HepG2 (cell line): Measurements from ENCODE around the gene GARS1. TPM values are rescaled to one million over a fixed set of nuclear protein-coding genes. Genes with fewer than 3 reads are reported as not detected.

ENCODE experiments used
- ATAC-seq: fragments of 200-7000 bp; cut with Tn5 transposase; 3 replicates; pipeline ENCODE4 v1.9.1; 2020; ENCODE audit warnings: mild to moderate bottlenecking, moderate library complexity
- BruUV-seq: library from RNA; stranded (reverse); fragments of 400-500 nt; replicated peaks from 2 replicates; lab custom pipeline; 2021; lab: Mats Ljungman, UMichigan
- CTCF ChIA-PET: fragments of 300-600 bp; formaldehyde crosslinking; extraction: SDS; loops from one replicate; lab custom pipeline; 2021; ENCODE audit warnings: low total read pairs, inconsistent platforms, low intra/inter-chr PET ratio; lab: Yijun Ruan, JAX
- POLR2A ChIA-PET: fragments of 350-600 bp; sonication (Branson Sonifier 250); formaldehyde crosslinking; loops from one replicate; lab custom pipeline; 2020; ENCODE audit warnings: antibody characterized with exemption, inconsistent platforms; lab: Yijun Ruan, JAX
- DNase-seq: peaks from one replicate; pipeline ENCODE4 v3.0.0-alpha.2; 2015; ENCODE audit warnings: low spot score
- FAIRE-seq: peaks from 3 replicates; lab custom pipeline; 2011; peaks lifted over from hg19 to GRCh38; lab: Jason Lieb, UNC
- H2AFZ ChIP-seq: one replicate; pipeline ENCODE4 v1.6.1; 2011; ENCODE audit warnings: low read length, inconsistent platforms
- H3K27ac ChIP-seq: fragments of 300-600 bp; 3 replicates; pipeline ENCODE4 v1.8.0; 2011; ENCODE audit warnings: mixed run types, mild to moderate bottlenecking, mixed read lengths, low read length, inconsistent platforms; ENCODE audit not compliant: insufficient read depth; ENCODE audit errors: extremely low read length
- H3K27me3 ChIP-seq, 2 experiments: fragments of 200-600 bp in 1 of 2; 2 replicates in 1 of 2; 3 replicates in 1 of 2; pipeline versions ENCODE4 v1.6.0 to v1.8.0; 2011; ENCODE audit warnings: low read length in 2 of 2, mild to moderate bottlenecking in 2 of 2, moderate library complexity in 2 of 2, inconsistent platforms in 1 of 2; ENCODE audit not compliant: insufficient read depth in 2 of 2, control insufficient read depth in 1 of 2
- H3K36me3 ChIP-seq, 2 experiments: fragments of 200-600 bp in 1 of 2; replicated peaks in 1 of 2; 2 replicates in 1 of 2; 3 replicates in 1 of 2; pipeline versions ENCODE4 v1.5.1 to v1.8.0; 2011; ENCODE audit warnings: low read length in 2 of 2, inconsistent platforms in 1 of 2; ENCODE audit not compliant: insufficient read depth in 2 of 2, control insufficient read depth in 1 of 2
- H3K4me1 ChIP-seq: 2 replicates; pipeline ENCODE4 v1.5.1; 2012; ENCODE audit warnings: low read length, inconsistent platforms; ENCODE audit not compliant: insufficient read depth
- H3K4me2 ChIP-seq: 2 replicates; pipeline ENCODE4 v1.6.0; 2011; ENCODE audit warnings: low read depth, low read length, inconsistent platforms
- H3K4me3 ChIP-seq, 3 experiments: fragments of 200-600 bp in 1 of 3; sonication (generic), shearing (Covaris generic) in 1 of 3; replicated peaks in 1 of 3; 2 replicates each; pipeline ENCODE4 v1.5.1; 2011 to 2016; ENCODE audit warnings: low read length in 3 of 3, inconsistent platforms in 2 of 3, low read depth in 2 of 3, mild to moderate bottlenecking in 2 of 3, control low read depth in 1 of 3, mixed read lengths in 1 of 3; ENCODE audit not compliant: insufficient read depth in 1 of 3
- H3K79me2 ChIP-seq: one replicate; pipeline ENCODE4 v1.6.1; 2011; ENCODE audit warnings: low read length, inconsistent platforms; ENCODE audit not compliant: insufficient read depth
- H3K9ac ChIP-seq: 2 replicates; pipeline ENCODE4 v1.6.0; 2011; ENCODE audit warnings: mild to moderate bottlenecking, low read depth, low read length, inconsistent platforms; ENCODE audit not compliant: insufficient read depth
- H3K9me3 ChIP-seq: 2 replicates; pipeline ENCODE4 v1.5.1; 2012; ENCODE audit warnings: mild to moderate bottlenecking, low read length
- H4K20me1 ChIP-seq: 2 replicates; pipeline ENCODE4 v1.6.0; 2011; ENCODE audit warnings: inconsistent platforms, mild to moderate bottlenecking, low read length, moderate library complexity; ENCODE audit not compliant: insufficient read depth
- AHR ChIP-seq: IDR thresholded peaks from 2 replicates; pipeline ENCODE4 v1.6.1; 2018; ENCODE audit warnings: missing genetic modification reagents, missing compliant biosample characterization
- CSRNP1 ChIP-seq: sonication (generic); formaldehyde crosslinking; IDR thresholded peaks from 2 replicates; pipeline ENCODE4 v1.8.1; 2023; ENCODE audit warnings: mild to moderate bottlenecking, missing genetic modification reagents
- DMAP1 ChIP-seq: IDR thresholded peaks from 2 replicates; pipeline ENCODE4 v1.6.1; 2016
- HCFC1 ChIP-seq: fragments of 150-350 bp; IDR thresholded peaks from 2 replicates; pipeline ENCODE4 v1.6.1; 2014; ENCODE audit warnings: low read depth, low read length
- IRF9 ChIP-seq: sonication (generic); formaldehyde crosslinking; IDR thresholded peaks from 2 replicates; pipeline ENCODE4 v1.8.0; 2022; ENCODE audit warnings: missing genetic modification reagents, mild to moderate bottlenecking, borderline replicate concordance
- POLR2G ChIP-seq: fragments of 200-400 bp; formaldehyde crosslinking; IDR thresholded peaks from 2 replicates; pipeline ENCODE4 v1.6.1; 2018; ENCODE audit warnings: mild to moderate bottlenecking, low read depth, low read length, moderate library complexity
- PRMT3 ChIP-seq: sonication (generic); formaldehyde crosslinking; IDR thresholded peaks from 2 replicates; pipeline ENCODE4 v1.8.1; 2022; ENCODE audit warnings: low read depth, mild to moderate bottlenecking, moderate library complexity, missing genetic modification reagents, borderline replicate concordance
- RBM22 ChIP-seq: fragments of 200-400 bp; formaldehyde crosslinking; optimal IDR thresholded peaks from 2 replicates; pipeline ENCODE3; 2017; ENCODE audit warnings: mild to moderate bottlenecking, low read length, moderate library complexity
- SIN3B ChIP-seq: fragments of 150-350 bp; IDR thresholded peaks from 2 replicates; pipeline ENCODE4 v1.6.1; 2014; ENCODE audit warnings: low read length
- SYNCRIP ChIP-seq: fragments of 200-400 bp; formaldehyde crosslinking; IDR thresholded peaks from 2 replicates; pipeline ENCODE4 v1.6.1; 2018; ENCODE audit warnings: mild to moderate bottlenecking, low read depth, low read length; ENCODE audit not compliant: insufficient read depth
- WIZ ChIP-seq: sonication (generic); formaldehyde crosslinking; IDR thresholded peaks from 2 replicates; pipeline ENCODE4 v1.5.1; 2020; ENCODE audit warnings: mild to moderate bottlenecking, missing genetic modification reagents
- ZNF350 ChIP-seq: sonication (generic); formaldehyde crosslinking; IDR thresholded peaks from 2 replicates; pipeline ENCODE4 v1.4.0; 2020; ENCODE audit warnings: mild to moderate bottlenecking, low read depth, missing genetic modification reagents, borderline replicate concordance
- ZNF563 ChIP-seq: sonication (generic); formaldehyde crosslinking; IDR thresholded peaks from 2 replicates; pipeline ENCODE4 v1.8.0; 2022; ENCODE audit warnings: mild to moderate bottlenecking, moderate library complexity, missing genetic modification reagents
- ZNF747 ChIP-seq: sonication (generic); formaldehyde crosslinking; IDR thresholded peaks from 2 replicates; pipeline ENCODE4 v1.8.1; 2023; ENCODE audit warnings: missing genetic modification reagents, mild to moderate bottlenecking, borderline replicate concordance
- ZNF782 ChIP-seq: sonication (generic); formaldehyde crosslinking; IDR thresholded peaks from 2 replicates; pipeline ENCODE4 v1.4.0; 2020; ENCODE audit warnings: missing genetic modification reagents, mild to moderate bottlenecking, borderline replicate concordance
- WGBS: methylation state at CpG from one replicate; pipeline ENCODE4 v1.1.6; 2017; ENCODE audit warnings: low lambda C conversion rate; 5-methylcytosine and 5-hydroxymethylcytosine counted together
- in situ Hi-C: cut with HindIII; loops from 2 replicates; pipeline ENCODE4 v1.10.0; 2017; ENCODE audit warnings: low pct_unique_long_range_greater_than_20kb; ENCODE audit not compliant: extremely low pct_ligation_motif_present
- intact Hi-C: fragments of 100-400 bp; cut with micrococcal nuclease; formaldehyde crosslinking; loops from one replicate; pipeline ENCODE4 v1.10.0; 2022; ENCODE audit not compliant: unreplicated experiment
- polyA plus RNA-seq, 8 experiments: library from polyadenylated mRNA; depleted of rRNA in 3 of 8; stranded (reverse) in 7 of 8; unstranded in 1 of 8; fragments of >200 nt; fragmentation: Illumina TruSeq in 4 of 8; extraction: Trizol in 4 of 8; gene quantifications; 2 replicates each; pipeline versions ENCODE4 v1.2.1 to v1.2.3, GENCODE V29; 2011 to 2016; ENCODE audit warnings: low read depth in 4 of 8, missing spikeins in 1 of 8, mixed read lengths in 1 of 8; ENCODE audit not compliant: insufficient read depth in 1 of 8
- total RNA-seq, 5 experiments: library from RNA; depleted of rRNA; stranded (reverse); fragments of >200 nt; fragmentation: Illumina TruSeq; extraction: Trizol; gene quantifications; 2 replicates each; pipeline ENCODE4 v1.2.3, GENCODE V29; 2016; ENCODE audit warnings: low read depth in 1 of 5

The GARS1 gene
- total and polyA plus RNA-seq, 2 of the 13 experiments (the other 11 are each of a cell fraction or from before 2014, with no cell fraction given): 140 to 460 TPM

DNA sequence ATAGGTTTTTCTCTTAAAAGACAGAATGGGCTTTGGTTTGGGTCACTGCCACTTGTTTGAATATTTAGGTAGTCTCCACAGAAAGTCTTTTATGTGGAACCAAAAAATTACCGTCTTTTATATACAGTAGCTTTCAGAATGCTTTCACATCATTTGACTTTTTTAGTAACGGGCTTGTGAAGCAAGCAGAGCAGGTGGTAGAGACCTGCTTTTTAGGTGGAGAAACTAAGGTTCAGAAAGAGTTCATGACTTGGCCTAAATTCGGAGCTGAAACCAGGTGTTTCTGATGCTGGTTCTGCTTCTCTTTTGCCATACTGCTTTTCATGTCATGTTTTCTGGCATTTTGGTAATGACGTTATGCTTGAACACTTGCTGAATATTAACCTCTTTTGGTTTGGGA, 36.3 kb downstream of the GARS1 start (continued):
- TF ChIP-seq PRMT3 (no peak), ZNF747 (CRISPR knock-in tag) (no peak)

- Histone ChIP-seq H3K4me2 (no peak overlapping the region), H3K27ac (no peak overlapping the region), H4K20me1 (no peaks in the 10 kb centered on the region), H2AFZ (no peak overlapping the region), H3K9me3 (no peaks in the 10 kb centered on the region), H3K27me3 (no peaks in the 10 kb centered on the region), H3K9ac (no peak overlapping the region), H3K79me2 (no peaks in the 10 kb centered on the region), H3K36me3 (peaks cover 16 to 69% of the 10 kb centered on the region in 2 experiments), H3K4me1 (no peaks in the 10 kb centered on the region), H3K4me3 (no peak overlapping the region)
- ChIA-PET CTCF (no interaction called here), POLR2A (no interaction called here)
- FAIRE-seq: no peak
- DNase-seq: no peak
- intact Hi-C loops: no loop called here
- no peak for ATAC-seq
- whole genome bisulfite sequencing: 93% methylated on average over 3 of the region's 3 CpGs
- BruUV-seq: no TSS peak
- in situ Hi-C loops: no loop called here
- TF ChIP-seq POLR2G: peak; percentile 31; the same call in 1 of the 2 replicates
- no peak for TF ChIP-seq AHR
- TF ChIP-seq ZNF563 (CRISPR knock-in tag): no peak
- TF ChIP-seq CSRNP1 (CRISPR knock-in tag): no peak
- TF ChIP-seq ZNF782 (CRISPR knock-in tag): no peak
- TF ChIP-seq SIN3B: no peak
- no peak for TF ChIP-seq ZNF350
- TF ChIP-seq RBM22: peak; percentile 1
- no peak for TF ChIP-seq WIZ (CRISPR knock-in tag)
- TF ChIP-seq HCFC1: no peak
- no peak for TF ChIP-seq IRF9 (CRISPR knock-in tag)
- no peak for TF ChIP-seq DMAP1
- TF ChIP-seq SYNCRIP: no peak
These were observed 38.5 kb downstream of the GARS1 start for GRCh38 chr7:30633223-30633622.
